Stimulated activated CD8-positive, alpha-beta memory T cell treated with anti-CD3 and anti-CD28 coated beads, Interleukin-15, amount 100 ng/mL, for 48 hours (primary cell): ENCODE results near the gene AQP11.
A peak's percentile ranks its signal among the peaks of the same experiment; 100 is the strongest.
"Not testable (repeated sequence)": the region's sequence is repeated elsewhere in the genome, so short reads cannot be mapped to it uniquely, and the experiment has no call there.

ENCODE experiments used
- DNase-seq, 2 donors: peaks; one replicate each; pipeline ENCODE4 v3.0.0-alpha.2; 2020; ENCODE audit warnings: low read depth in 2 of 2

Gene AQP11

GRCh38 chr11:77589521-77590193 lies at the start of gene AQP11:
Gene AQP11 (plus strand): TSS chr11:77589953. CDS start chr11:77589993, 40 bp downstream.
- DNase-seq: peak; percentile 56 to 57

GRCh38 chr11:77542296-77542695 lies 47.5 kb upstream of the AQP11 start:
- DNase-seq: no peak

- no peak for DNase-seq
Observed at GRCh38 chr11:77547047-77547836, 42.5 kb upstream of the AQP11 start.

- peak in 1 of 2 donors; percentile 4 for DNase-seq
Observed at GRCh38 chr11:77547863-77548551, 41.7 kb upstream of the AQP11 start.

- DNase-seq: no peak
Observed at GRCh38 chr11:77548552-77549445, 41.0 kb upstream of the AQP11 start.

GRCh38 chr11:77551426-77551825 lies 38.3 kb upstream of the AQP11 start:
- DNase-seq: not testable (repeated sequence)

GRCh38 chr11:77557553-77557952 lies 32.2 kb upstream of the AQP11 start:
- DNase-seq: no peak

- no peak for DNase-seq
Observed at GRCh38 chr11:77558380-77558779, 31.4 kb upstream of the AQP11 start.

GRCh38 chr11:77559686-77560401 lies 29.9 kb upstream of the AQP11 start:
- no peak for DNase-seq

GRCh38 chr11:77560605-77561004 lies 29.1 kb upstream of the AQP11 start:
- no peak for DNase-seq

- no peak for DNase-seq
Observed at GRCh38 chr11:77561257-77561656, 28.5 kb upstream of the AQP11 start.

GRCh38 chr11:77568306-77568705 lies 21.4 kb upstream of the AQP11 start:
- no peak for DNase-seq

- no peak for DNase-seq
Observed at GRCh38 chr11:77568916-77569675, 20.7 kb upstream of the AQP11 start.

- DNase-seq: no peak
Observed at GRCh38 chr11:77569676-77570070, 20.1 kb upstream of the AQP11 start.

- not testable (repeated sequence) for DNase-seq
Observed at GRCh38 chr11:77570896-77571295, 18.9 kb upstream of the AQP11 start.

GRCh38 chr11:77575428-77575827 lies 14.3 kb upstream of the AQP11 start:
- not testable (repeated sequence) for DNase-seq

GRCh38 chr11:77580712-77581337 lies 8.9 kb upstream of the AQP11 start:
- no peak for DNase-seq

GRCh38 chr11:77589181-77589520 lies 602 bp upstream of the AQP11 start:
- no peak for DNase-seq

GRCh38 chr11:77590194-77590782 lies 535 bp downstream of the AQP11 start:
- no peak for DNase-seq
